HepG2 (cell line): ENCODE data around the gene NPB. TPM values are rescaled to one million over a fixed set of nuclear protein-coding genes. Genes with fewer than 3 reads are reported as not detected.

ENCODE experiments used
- FOSL1 ChIP-seq: sonication (generic); formaldehyde crosslinking; IDR thresholded peaks from 2 replicates; pipeline ENCODE4 v1.9.0; 2021; ENCODE audit warnings: missing genetic modification reagents, borderline replicate concordance
- FOSL2 ChIP-seq: sonication (generic); formaldehyde crosslinking; IDR thresholded peaks from 2 replicates; pipeline ENCODE4 v1.4.0; 2020; ENCODE audit warnings: missing genetic modification reagents
- GATAD1 ChIP-seq: IDR thresholded peaks from 2 replicates; pipeline ENCODE4 v1.6.1; 2016; ENCODE audit warnings: missing genetic modification reagents, missing compliant biosample characterization
- PCBP1 ChIP-seq: fragments of 200-400 bp; formaldehyde crosslinking; IDR thresholded peaks from 2 replicates; pipeline ENCODE4 v1.6.1; 2017; ENCODE audit warnings: mild to moderate bottlenecking, low read depth, low read length, borderline replicate concordance
- PLRG1 ChIP-seq: fragments of 450-650 bp; conservative IDR thresholded peaks from 2 replicates; pipeline ENCODE4 v1.6.1; 2016
- TBX3 ChIP-seq: fragments of 450-650 bp; IDR thresholded peaks from 2 replicates; pipeline ENCODE4 v1.6.1; 2017; ENCODE audit warnings: antibody characterized with exemption, mild to moderate bottlenecking, inconsistent platforms, borderline replicate concordance
- ZBTB20 ChIP-seq: sonication (generic); formaldehyde crosslinking; IDR thresholded peaks from 2 replicates; pipeline ENCODE4 v1.8.1; 2023; ENCODE audit warnings: missing genetic modification reagents, low read depth, mild to moderate bottlenecking, borderline replicate concordance
- ZBTB42 ChIP-seq: sonication (generic); formaldehyde crosslinking; IDR thresholded peaks from 2 replicates; pipeline ENCODE4 v1.5.0; 2020; ENCODE audit warnings: mild to moderate bottlenecking, missing genetic modification reagents
- ZFP36 ChIP-seq: fragments of 150-350 bp; IDR thresholded peaks from 2 replicates; pipeline ENCODE4 v1.6.1; 2018; ENCODE audit warnings: borderline replicate concordance, low read length, low read depth; ENCODE audit not compliant: partially characterized antibody
- ZNF709 ChIP-seq: sonication (generic); formaldehyde crosslinking; IDR thresholded peaks from 2 replicates; pipeline ENCODE4 v1.5.0; 2020; ENCODE audit warnings: mild to moderate bottlenecking, missing genetic modification reagents
- polyA plus RNA-seq, 8 experiments: library from polyadenylated mRNA; depleted of rRNA in 3 of 8; stranded (reverse) in 7 of 8; unstranded in 1 of 8; fragments of >200 nt; fragmentation: Illumina TruSeq in 4 of 8; extraction: Trizol in 4 of 8; gene quantifications; 2 replicates each; pipeline versions ENCODE4 v1.2.1 to v1.2.3, GENCODE V29; 2011 to 2016; ENCODE audit warnings: low read depth in 4 of 8, missing spikeins in 1 of 8, mixed read lengths in 1 of 8; ENCODE audit not compliant: insufficient read depth in 1 of 8
- total RNA-seq, 5 experiments: library from RNA; depleted of rRNA; stranded (reverse); fragments of >200 nt; fragmentation: Illumina TruSeq; extraction: Trizol; gene quantifications; 2 replicates each; pipeline ENCODE4 v1.2.3, GENCODE V29; 2016; ENCODE audit warnings: low read depth in 1 of 5
- TF ChIP-seq, protein P1 (sequence below), 2 experiments: sonication (generic) in 1 of 2; formaldehyde crosslinking in 1 of 2; IDR thresholded peaks; 2 replicates each; pipeline versions ENCODE4 v1.5.1 to v1.6.1; 2011 to 2020; ENCODE audit warnings: borderline replicate concordance in 1 of 2, low read depth in 1 of 2, low read length in 1 of 2, mild to moderate bottlenecking in 1 of 2, missing genetic modification reagents in 1 of 2, moderate library complexity in 1 of 2
- TF ChIP-seq, protein P2 (sequence below): sonication (generic); formaldehyde crosslinking; IDR thresholded peaks from 2 replicates; pipeline ENCODE4 v1.9.0; 2022; ENCODE audit warnings: low read depth, missing genetic modification reagents
- TF ChIP-seq, protein P3 (sequence below): sonication (generic); formaldehyde crosslinking; IDR thresholded peaks from 2 replicates; pipeline ENCODE4 v1.5.0; 2020; ENCODE audit warnings: missing genetic modification reagents
- TF ChIP-seq, protein P4 (sequence below): IDR thresholded peaks from 2 replicates; pipeline ENCODE4 v1.6.1; 2016; ENCODE audit warnings: low read depth
- TF ChIP-seq, protein P5 (sequence below): sonication (generic); formaldehyde crosslinking; IDR thresholded peaks from 2 replicates; pipeline ENCODE4 v1.8.0; 2022; ENCODE audit warnings: missing genetic modification reagents, mild to moderate bottlenecking, borderline replicate concordance

Gene NPB
- total and polyA plus RNA-seq, 2 of the 13 experiments (the other 11 are each of a cell fraction or from before 2014, with no cell fraction given) = 0.11 to 0.93 TPM

DNA sequence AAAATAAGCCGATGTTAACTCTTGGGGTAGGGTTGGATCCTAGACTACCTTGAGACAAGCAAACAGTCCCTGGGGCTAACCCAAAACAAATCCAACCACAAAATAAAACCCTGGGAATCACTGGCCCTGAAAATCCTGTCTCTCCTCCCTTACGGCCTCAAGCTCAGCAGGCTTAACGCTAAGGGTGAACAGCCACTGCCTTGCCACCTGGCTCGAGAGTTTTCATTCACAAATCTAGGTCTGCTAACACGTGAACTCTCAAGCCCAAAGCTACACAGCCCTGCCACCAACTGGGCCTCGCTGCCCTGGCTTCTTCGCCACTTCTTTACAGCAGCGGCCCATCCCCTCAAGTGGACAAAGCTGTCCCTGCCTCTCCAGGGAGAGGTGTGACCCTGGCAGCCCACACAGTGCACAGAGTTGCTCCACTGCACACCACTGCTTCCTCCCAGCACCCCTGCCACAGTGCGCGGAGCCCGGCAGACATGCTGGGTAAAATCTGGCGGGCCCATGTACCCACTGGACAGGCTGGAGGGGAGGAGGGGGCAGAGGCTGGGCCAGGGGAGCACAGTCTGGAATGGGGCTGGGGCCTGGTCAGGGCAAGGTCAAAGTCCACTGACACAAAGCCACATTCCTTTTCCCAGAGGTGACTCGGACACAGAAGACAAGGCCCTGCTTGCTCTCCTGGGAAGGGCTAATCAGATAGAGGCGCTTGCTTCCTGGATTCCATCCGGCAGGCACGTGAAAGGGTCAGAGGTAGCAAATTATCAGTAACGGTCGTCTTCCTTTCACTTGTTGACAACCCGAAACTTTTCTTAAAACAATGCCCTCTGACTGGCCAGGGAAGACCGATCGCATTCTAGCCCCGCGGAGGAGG lies 8.2 kb downstream of the NPB start (continued):
- TF ChIP-seq, protein P1, sequence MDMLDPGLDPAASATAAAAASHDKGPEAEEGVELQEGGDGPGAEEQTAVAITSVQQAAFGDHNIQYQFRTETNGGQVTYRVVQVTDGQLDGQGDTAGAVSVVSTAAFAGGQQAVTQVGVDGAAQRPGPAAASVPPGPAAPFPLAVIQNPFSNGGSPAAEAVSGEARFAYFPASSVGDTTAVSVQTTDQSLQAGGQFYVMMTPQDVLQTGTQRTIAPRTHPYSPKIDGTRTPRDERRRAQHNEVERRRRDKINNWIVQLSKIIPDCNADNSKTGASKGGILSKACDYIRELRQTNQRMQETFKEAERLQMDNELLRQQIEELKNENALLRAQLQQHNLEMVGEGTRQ (IDR thresholded peaks at IDR 0.05; ENCODE audit: low read depth, low read length) = 0 out of 2 replicates have a peak, but pooled peaks have one; percentile 4
- TF ChIP-seq, protein P1 (CRISPR knock-in tag; IDR thresholded peaks at IDR 0.05; ENCODE audit: borderline replicate concordance) = 0 out of 2 replicates have a peak, but pooled peaks have one; percentile 34
- TF ChIP-seq, protein P2, sequence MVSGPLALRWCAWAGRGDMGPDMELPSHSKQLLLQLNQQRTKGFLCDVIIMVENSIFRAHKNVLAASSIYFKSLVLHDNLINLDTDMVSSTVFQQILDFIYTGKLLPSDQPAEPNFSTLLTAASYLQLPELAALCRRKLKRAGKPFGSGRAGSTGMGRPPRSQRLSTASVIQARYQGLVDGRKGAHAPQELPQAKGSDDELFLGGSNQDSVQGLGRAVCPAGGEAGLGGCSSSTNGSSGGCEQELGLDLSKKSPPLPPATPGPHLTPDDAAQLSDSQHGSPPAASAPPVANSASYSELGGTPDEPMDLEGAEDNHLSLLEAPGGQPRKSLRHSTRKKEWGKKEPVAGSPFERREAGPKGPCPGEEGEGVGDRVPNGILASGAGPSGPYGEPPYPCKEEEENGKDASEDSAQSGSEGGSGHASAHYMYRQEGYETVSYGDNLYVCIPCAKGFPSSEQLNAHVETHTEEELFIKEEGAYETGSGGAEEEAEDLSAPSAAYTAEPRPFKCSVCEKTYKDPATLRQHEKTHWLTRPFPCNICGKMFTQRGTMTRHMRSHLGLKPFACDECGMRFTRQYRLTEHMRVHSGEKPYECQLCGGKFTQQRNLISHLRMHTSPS (CRISPR knock-in tag) = peak; percentile 94
- no peak for TF ChIP-seq PLRG1
- TF ChIP-seq TBX3 = peak; percentile 72; the same call in 1 of the 2 replicates
- peak; percentile 90 for TF ChIP-seq ZBTB42
- no peak for TF ChIP-seq ZFP36
- TF ChIP-seq, protein P3, sequence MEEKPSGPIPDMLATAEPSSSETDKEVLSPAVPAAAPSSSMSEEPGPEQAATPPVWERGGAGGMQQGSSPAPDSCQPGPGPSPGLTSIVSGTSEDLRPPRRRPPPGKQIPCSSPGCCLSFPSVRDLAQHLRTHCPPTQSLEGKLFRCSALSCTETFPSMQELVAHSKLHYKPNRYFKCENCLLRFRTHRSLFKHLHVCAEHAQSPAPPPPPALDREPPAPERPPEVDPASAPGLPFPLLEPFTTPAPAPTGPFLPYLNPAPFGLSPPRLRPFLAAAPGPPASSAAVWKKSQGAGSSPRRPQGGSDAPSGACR (CRISPR knock-in tag) = peak; percentile 47; the same call in 1 of the 2 replicates
- peak; percentile 75 for TF ChIP-seq FOSL2 (CRISPR knock-in tag)
- no peak; the same call in none of the 2 replicates for TF ChIP-seq GATAD1
- TF ChIP-seq FOSL1 = 0 out of 2 replicates have a peak, but pooled peaks have one; percentile 44
- TF ChIP-seq, protein P4, sequence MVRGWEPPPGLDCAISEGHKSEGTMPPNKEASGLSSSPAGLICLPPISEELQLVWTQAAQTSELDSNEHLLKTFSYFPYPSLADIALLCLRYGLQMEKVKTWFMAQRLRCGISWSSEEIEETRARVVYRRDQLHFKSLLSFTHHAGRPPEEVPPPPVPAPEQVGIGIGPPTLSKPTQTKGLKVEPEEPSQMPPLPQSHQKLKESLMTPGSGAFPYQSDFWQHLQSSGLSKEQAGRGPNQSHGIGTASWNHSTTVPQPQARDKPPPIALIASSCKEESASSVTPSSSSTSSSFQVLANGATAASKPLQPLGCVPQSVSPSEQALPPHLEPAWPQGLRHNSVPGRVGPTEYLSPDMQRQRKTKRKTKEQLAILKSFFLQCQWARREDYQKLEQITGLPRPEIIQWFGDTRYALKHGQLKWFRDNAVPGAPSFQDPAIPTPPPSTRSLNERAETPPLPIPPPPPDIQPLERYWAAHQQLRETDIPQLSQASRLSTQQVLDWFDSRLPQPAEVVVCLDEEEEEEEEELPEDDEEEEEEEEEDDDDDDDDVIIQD (CRISPR knock-in tag) = no peak; the same call in 1 of the 2 replicates
- TF ChIP-seq PCBP1 = 0 out of 2 replicates have a peak, but pooled peaks have one; percentile 50
- TF ChIP-seq, protein P5, sequence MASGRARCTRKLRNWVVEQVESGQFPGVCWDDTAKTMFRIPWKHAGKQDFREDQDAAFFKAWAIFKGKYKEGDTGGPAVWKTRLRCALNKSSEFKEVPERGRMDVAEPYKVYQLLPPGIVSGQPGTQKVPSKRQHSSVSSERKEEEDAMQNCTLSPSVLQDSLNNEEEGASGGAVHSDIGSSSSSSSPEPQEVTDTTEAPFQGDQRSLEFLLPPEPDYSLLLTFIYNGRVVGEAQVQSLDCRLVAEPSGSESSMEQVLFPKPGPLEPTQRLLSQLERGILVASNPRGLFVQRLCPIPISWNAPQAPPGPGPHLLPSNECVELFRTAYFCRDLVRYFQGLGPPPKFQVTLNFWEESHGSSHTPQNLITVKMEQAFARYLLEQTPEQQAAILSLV (CRISPR knock-in tag) = peak; percentile 53; the same call in 1 of the 2 replicates
- no peak; the same call in 1 of the 2 replicates for TF ChIP-seq ZNF709 (CRISPR knock-in tag)
- 0 out of 2 replicates have a peak, but pooled peaks have one; percentile 69 for TF ChIP-seq ZBTB20
